Mammary microvascular endothelial cell (primary cell): ENCODE results near the gene MCIDAS. TPM values are rescaled to one million over a fixed set of nuclear protein-coding genes. Genes with fewer than 3 reads are reported as not detected.

Experiments
- total RNA-seq: library from RNA; depleted of rRNA; stranded (reverse); fragments of >200 nt; gene quantifications from 2 replicates; pipeline ENCODE4 v1.2.3, GENCODE V29; 2015

MCIDAS gene
- total RNA-seq = not detected in 2 replicates

GRCh38 chr5:55226934-55227663, at the start of gene MCIDAS:
Gene MCIDAS, minus strand, starts transcription at chr5:55227315. Its CDS starts 177 bp downstream, at chr5:55227138.

GRCh38 chr5:55232985-55233928, 6.1 kb upstream of the MCIDAS start, which contains the start of gene CCNO:
Gene CCNO, minus strand, starts transcription at chr5:55233608. Its CDS starts 85 bp downstream, at chr5:55233523.

GRCh38 chr5:55172937-55173686, 54.0 kb downstream of the MCIDAS start, which contains the start of gene CDC20B:
Gene CDC20B, minus strand, starts transcription at chr5:55173177. Its CDS starts 177 bp downstream, at chr5:55173000.

Other genes starting within 250 kb of the MCIDAS start
- gene ESM1, start 241.7 kb downstream of the MCIDAS start, total RNA-seq = 432 and 463 TPM in 2 replicates
- gene GZMK, start 203.1 kb downstream of the MCIDAS start, total RNA-seq = not detected in 2 replicates
- gene GZMA, start 124.7 kb downstream of the MCIDAS start, total RNA-seq = not detected in 2 replicates
- gene GPX8, start 67.1 kb downstream of the MCIDAS start, total RNA-seq = 90.3 and 102 TPM in 2 replicates
- gene CDC20B, start 54.1 kb downstream of the MCIDAS start, total RNA-seq = not detected in 2 replicates
- 0.13 and 0.44 TPM in 2 replicates for gene CCNO, start 6.3 kb upstream of the MCIDAS start, total RNA-seq
- gene DHX29, start 80.4 kb upstream of the MCIDAS start, total RNA-seq = 27.5 and 28.3 TPM in 2 replicates
- gene MTREX, start 80.7 kb upstream of the MCIDAS start, total RNA-seq = 52.7 and 60.5 TPM in 2 replicates